Peyer's patch (tissue), 4 donors: Measurements from ENCODE around the gene GFOD1.

Experiments used
- CTCF ChIP-seq, 6 experiments: fragments of 450-650 bp in 4 of 6; fragments of 200-600 bp in 2 of 6; sonication (generic) in 1 of 6; IDR thresholded peaks; one replicate each; pipeline ENCODE4 v1.5.1; 2017 to 2019; ENCODE audit warnings: antibody characterized with exemption in 6 of 6, mild to moderate bottlenecking in 3 of 6, moderate library complexity in 1 of 6
- POLR2A ChIP-seq, 2 donors: fragments of 450-650 bp; IDR thresholded peaks; one replicate each; pipeline ENCODE4 v1.5.1; 2017; ENCODE audit warnings: antibody characterized with exemption in 2 of 2, mild to moderate bottlenecking in 2 of 2, moderate library complexity in 2 of 2

GRCh38 chr6:13355043-13355945, 132.1 kb downstream of the GFOD1 start:
- TF ChIP-seq CTCF (IDR thresholded peaks at IDR 0.05): no peak
- no peak for TF ChIP-seq POLR2A (IDR thresholded peaks at IDR 0.05)
